Endothelial cell of umbilical vein (primary cell): ENCODE measurements around the gene TRMO. TPM values are rescaled to one million over a fixed set of nuclear protein-coding genes. Genes with fewer than 3 reads are reported as not detected.

Experiments
- BruUV-seq: library from RNA; stranded (reverse); fragments of 400-500 nt; replicated peaks from 2 replicates; lab custom pipeline; 2021; lab: Mats Ljungman, UMichigan
- CTCF ChIA-PET: fragments of 300-600, 350-600 bp; sonication (Branson Sonifier 250); formaldehyde crosslinking; loops from one replicate; lab custom pipeline; 2021; ENCODE audit warnings: antibody characterized with exemption, inconsistent platforms; lab: Charles Lee
- POLR2A ChIA-PET: fragments of 300-600, 350-600 bp; sonication (Branson Sonifier 250); formaldehyde crosslinking; loops from one replicate; lab custom pipeline; 2021; ENCODE audit warnings: antibody characterized with exemption, inconsistent platforms; lab: Charles Lee
- DNase-seq: peaks from one replicate; pipeline ENCODE4 v3.0.0-alpha.2; 2011; ENCODE audit warnings: low read depth, low spot score
- FAIRE-seq: peaks from 2 replicates; lab custom pipeline; 2011; peaks lifted over from hg19 to GRCh38; lab: Jason Lieb, UNC
- H2AFZ ChIP-seq: 2 replicates; pipeline ENCODE4 v1.6.0; 2012; ENCODE audit warnings: low read depth, low read length, control low read depth, inconsistent platforms
- H3K27ac ChIP-seq: 2 replicates; pipeline ENCODE4 v1.5.1; 2011; ENCODE audit warnings: low read depth, mild to moderate bottlenecking, control low read depth, low read length, moderate library complexity; ENCODE audit not compliant: insufficient read depth
- H3K27me3 ChIP-seq, 2 experiments: 2 replicates each; pipeline versions ENCODE4 v1.6.0 to v1.6.1; 2011; ENCODE audit warnings: low read length in 2 of 2, mixed read lengths in 1 of 2; ENCODE audit not compliant: control insufficient read depth in 2 of 2, insufficient read depth in 2 of 2
- H3K36me3 ChIP-seq, 2 experiments: 2 replicates in 1 of 2; 3 replicates in 1 of 2; pipeline ENCODE4 v1.5.1; 2011; ENCODE audit warnings: low read length in 2 of 2, mild to moderate bottlenecking in 1 of 2, moderate library complexity in 1 of 2; ENCODE audit not compliant: control insufficient read depth in 2 of 2, insufficient read depth in 2 of 2; ENCODE audit errors: extremely low read depth in 1 of 2
- H3K4me1 ChIP-seq: 3 replicates; pipeline ENCODE4 v1.5.1; 2011; ENCODE audit warnings: mild to moderate bottlenecking, low read length; ENCODE audit not compliant: control insufficient read depth, insufficient read depth; ENCODE audit errors: extremely low read depth
- H3K4me2 ChIP-seq: 2 replicates; pipeline ENCODE4 v1.6.1; 2011; ENCODE audit warnings: low read length, control low read depth, mixed read lengths; ENCODE audit not compliant: insufficient read depth
- H3K4me3 ChIP-seq, 3 experiments: fragments of 200-600 bp in 1 of 3; sonication (generic), shearing (Covaris generic) in 1 of 3; replicated peaks in 1 of 3; 2 replicates each; pipeline ENCODE4 v1.5.1; 2011 to 2016; ENCODE audit warnings: control low read depth in 3 of 3, low read length in 3 of 3, mild to moderate bottlenecking in 2 of 3, inconsistent platforms in 1 of 3, low read depth in 1 of 3, moderate library complexity in 1 of 3; ENCODE audit not compliant: insufficient read depth in 1 of 3
- H3K79me2 ChIP-seq: 2 replicates; pipeline ENCODE4 v1.6.0; 2012; ENCODE audit warnings: low read length, inconsistent platforms; ENCODE audit not compliant: control insufficient read depth, insufficient read depth
- H3K9ac ChIP-seq: replicated peaks from 2 replicates; pipeline ENCODE3; 2011; ENCODE audit warnings: low read length, control low read depth; ENCODE audit not compliant: insufficient read depth; ENCODE audit errors: extremely low read depth
- H3K9me1 ChIP-seq: replicated peaks from 3 replicates; pipeline ENCODE4 v1.6.0; 2011; ENCODE audit warnings: mild to moderate bottlenecking, low read length; ENCODE audit not compliant: control insufficient read depth, insufficient read depth; ENCODE audit errors: extremely low read depth
- H3K9me3 ChIP-seq: replicated peaks from 2 replicates; pipeline ENCODE4 v1.5.1; 2012; ENCODE audit warnings: low read length, inconsistent platforms; ENCODE audit not compliant: control insufficient read depth, insufficient read depth
- H4K20me1 ChIP-seq: replicated peaks from 2 replicates; pipeline ENCODE3; 2011; ENCODE audit warnings: mild to moderate bottlenecking, low read length; ENCODE audit not compliant: control insufficient read depth, insufficient read depth; ENCODE audit errors: extremely low read depth
- EZH2 ChIP-seq: IDR thresholded peaks from 2 replicates; pipeline ENCODE4 v1.6.1; 2012; ENCODE audit warnings: borderline replicate concordance, low read depth, mild to moderate bottlenecking, moderate library complexity, low read length, inconsistent platforms; ENCODE audit not compliant: severe bottlenecking
- FOS ChIP-seq: IDR thresholded peaks from 2 replicates; pipeline ENCODE4 v1.6.1; 2011; ENCODE audit warnings: mild to moderate bottlenecking, low read length, moderate library complexity, borderline replicate concordance; ENCODE audit not compliant: insufficient read depth
- GATA2 ChIP-seq: IDR thresholded peaks from 2 replicates; pipeline ENCODE4 v1.7.0; 2011; ENCODE audit warnings: low read depth, mild to moderate bottlenecking, moderate library complexity, mixed read lengths, low read length; ENCODE audit not compliant: insufficient read length, insufficient read depth
- JUN ChIP-seq: IDR thresholded peaks from 2 replicates; pipeline ENCODE4 v1.6.1; 2011; ENCODE audit warnings: borderline replicate concordance, low read depth; ENCODE audit not compliant: insufficient read length, insufficient read depth
- MYC ChIP-seq: IDR thresholded peaks from one replicate; pipeline ENCODE4 v1.6.1; 2011; ENCODE audit warnings: mild to moderate bottlenecking, low read depth, low read length
- POLR2A ChIP-seq: IDR thresholded peaks from 2 replicates; pipeline ENCODE4 v1.6.1; 2012; ENCODE audit warnings: low read depth, mild to moderate bottlenecking, control low read depth, low read length
- POLR2AphosphoS5 ChIP-seq: IDR thresholded peaks from 2 replicates; pipeline ENCODE4 v1.6.1; 2012; ENCODE audit warnings: low read depth, mild to moderate bottlenecking, control low read depth, low read length, moderate library complexity; ENCODE audit not compliant: insufficient read depth
- dilution Hi-C: fragments of 300-500 bp; cut with MboI; formaldehyde crosslinking; loops from one replicate; pipeline ENCODE4 v1.15.0; 2019; ENCODE audit warnings: low sequenced_read_pairs; ENCODE audit not compliant: extremely low pct_ligation_motif_present
- intact Hi-C: fragments of 100-400 bp; cut with micrococcal nuclease; formaldehyde crosslinking; loops from one replicate; pipeline ENCODE4 v1.10.0; 2022
- polyA plus RNA-seq, 4 experiments: library from polyadenylated mRNA; depleted of rRNA in 3 of 4; stranded (reverse) in 3 of 4; unstranded in 1 of 4; fragments of >200 nt; gene quantifications; 2 replicates each; pipeline versions ENCODE4 v1.2.1 to v1.2.3, GENCODE V29; 2011 to 2012; ENCODE audit warnings: missing spikeins in 1 of 4
- total RNA-seq: library from RNA; stranded (reverse); gene quantifications from 2 replicates; pipeline ENCODE4 v1.2.3, GENCODE V29; 2021
- TF ChIP-seq, protein P1 (sequence below), 2 donors: IDR thresholded peaks; 1 replicate in 1 of 2; 2 replicates in 1 of 2; pipeline ENCODE4 v1.5.1; 2011; ENCODE audit warnings: low read length in 2 of 2, mild to moderate bottlenecking in 2 of 2, moderate library complexity in 2 of 2, control low read depth in 1 of 2, inconsistent platforms in 1 of 2, low read depth in 1 of 2; ENCODE audit not compliant: insufficient read depth in 1 of 2; ENCODE audit errors: extremely low read depth in 1 of 2
- TF ChIP-seq, protein P2 (sequence below): IDR thresholded peaks from 2 replicates; pipeline ENCODE4 v1.6.1; 2011; ENCODE audit not compliant: insufficient read depth, insufficient read length

The TRMO gene
- total and polyA plus RNA-seq, 2 donors (not counting 3 experiments of a cell fraction or from before 2014, with no cell fraction given): 10.1 to 11.9 TPM

DNA sequence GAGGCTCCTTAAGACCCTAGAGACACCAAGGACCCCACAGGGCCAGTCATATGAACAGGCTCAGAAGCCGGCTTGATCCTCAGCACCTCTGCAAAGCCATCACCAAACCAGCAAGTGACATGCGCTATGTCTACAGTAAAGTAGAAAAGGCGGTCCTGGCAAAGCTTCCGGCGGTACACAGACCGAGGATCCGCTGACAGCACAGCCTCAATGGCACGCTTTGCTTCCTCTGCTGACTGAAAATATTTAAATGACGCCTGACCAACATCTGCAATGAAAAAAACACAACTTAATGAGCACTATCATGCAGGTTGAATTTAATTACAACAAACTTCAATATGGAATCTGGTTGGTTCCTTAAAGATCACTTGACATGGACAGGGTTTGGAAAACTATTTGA is 17.6 kb downstream of the TRMO start:
- DNase-seq: no peak
- dilution Hi-C loops (no loop called here), intact Hi-C loops (no loop called here)
- H3K79me2 ChIP-seq: no peaks in the 10 kb centered on the region
- H3K9me1 ChIP-seq: no peaks in the 10 kb centered on the region
- H3K36me3 ChIP-seq: no peaks in the 10 kb centered on the region
- no peak overlapping the region for H2AFZ ChIP-seq
- no TSS peak for BruUV-seq
- ChIA-PET CTCF (interaction anchor here (0.6 to 3.3 kb wide), 2 partner anchors 10 to 15 kb away, joined by 3 to 24 read pairs; no protein-coding TSS in a partner anchor), POLR2A (no interaction called here)
- TF ChIP-seq POLR2AphosphoS5 (no peak), POLR2A (no peak), JUN (no peak), EZH2 (no peak), MYC (no peak), FOS (no peak), GATA2 (no peak)
- TF ChIP-seq, protein P1, sequence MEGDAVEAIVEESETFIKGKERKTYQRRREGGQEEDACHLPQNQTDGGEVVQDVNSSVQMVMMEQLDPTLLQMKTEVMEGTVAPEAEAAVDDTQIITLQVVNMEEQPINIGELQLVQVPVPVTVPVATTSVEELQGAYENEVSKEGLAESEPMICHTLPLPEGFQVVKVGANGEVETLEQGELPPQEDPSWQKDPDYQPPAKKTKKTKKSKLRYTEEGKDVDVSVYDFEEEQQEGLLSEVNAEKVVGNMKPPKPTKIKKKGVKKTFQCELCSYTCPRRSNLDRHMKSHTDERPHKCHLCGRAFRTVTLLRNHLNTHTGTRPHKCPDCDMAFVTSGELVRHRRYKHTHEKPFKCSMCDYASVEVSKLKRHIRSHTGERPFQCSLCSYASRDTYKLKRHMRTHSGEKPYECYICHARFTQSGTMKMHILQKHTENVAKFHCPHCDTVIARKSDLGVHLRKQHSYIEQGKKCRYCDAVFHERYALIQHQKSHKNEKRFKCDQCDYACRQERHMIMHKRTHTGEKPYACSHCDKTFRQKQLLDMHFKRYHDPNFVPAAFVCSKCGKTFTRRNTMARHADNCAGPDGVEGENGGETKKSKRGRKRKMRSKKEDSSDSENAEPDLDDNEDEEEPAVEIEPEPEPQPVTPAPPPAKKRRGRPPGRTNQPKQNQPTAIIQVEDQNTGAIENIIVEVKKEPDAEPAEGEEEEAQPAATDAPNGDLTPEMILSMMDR (IDR thresholded peaks at IDR 0.05; ENCODE audit: extremely low read depth in 1 of 2, insufficient read depth in 1 of 2, low read depth in 1 of 2, low read length in 2 of 2): no peak
- TF ChIP-seq, protein P2, sequence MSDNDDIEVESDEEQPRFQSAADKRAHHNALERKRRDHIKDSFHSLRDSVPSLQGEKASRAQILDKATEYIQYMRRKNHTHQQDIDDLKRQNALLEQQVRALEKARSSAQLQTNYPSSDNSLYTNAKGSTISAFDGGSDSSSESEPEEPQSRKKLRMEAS: no peak
- no peak overlapping the region for H3K27ac ChIP-seq
- peaks cover 7% of the 10 kb centered on the region for H3K4me1 ChIP-seq
- no peak for FAIRE-seq
- no peaks in the 10 kb centered on the region for H3K9me3 ChIP-seq
- H3K4me3 ChIP-seq: no peak overlapping the region
- no peak overlapping the region for H3K9ac ChIP-seq
- H4K20me1 ChIP-seq: no peaks in the 10 kb centered on the region
- no peaks in the 10 kb centered on the region for H3K27me3 ChIP-seq
- H3K4me2 ChIP-seq: no peak overlapping the region
